ENCODE results near the gene ANKFN1.

ANKFN1 gene

GRCh38 chr17:56165072-56165641, 11.9 kb downstream of the ANKFN1 start:
- Histone ChIP-seq H3K9me3 (ENCODE audit: control insufficient read depth, low read length) (no peaks in the 10 kb centered on the region), H3K27ac (ENCODE audit: insufficient read depth, low read depth, low read length, poor library complexity, severe bottlenecking) (no peak overlapping the region), H3K36me3 (ENCODE audit: control insufficient read depth, insufficient read depth, low read length) (no peaks in the 10 kb centered on the region), H3K4me1 (ENCODE audit: control insufficient read depth, insufficient read depth, low read length) (peaks cover 5% of the 10 kb centered on the region), H3K4me3 (ENCODE audit: insufficient read depth, low read depth, low read length) (no peak overlapping the region), H3K27me3 (ENCODE audit: control insufficient read depth, insufficient read depth, low read length, poor library complexity, severe bottlenecking) (no peaks in the 10 kb centered on the region)
- WGBS, 2 experiments: 92 to 93% methylated on average over 8 of the region's 8 CpGs

GRCh38 chr17:56167491-56167890, 14.2 kb downstream of the ANKFN1 start:
- H3K4me1 ChIP-seq (ENCODE audit: control insufficient read depth, insufficient read depth, low read length): peaks cover 3% of the 10 kb centered on the region
- H3K4me3 ChIP-seq (ENCODE audit: insufficient read depth, low read depth, low read length): no peak overlapping the region
- 74 to 77% methylated on average over 2 of the region's 2 CpGs for WGBS, 2 experiments
- H3K27me3 ChIP-seq (ENCODE audit: control insufficient read depth, insufficient read depth, low read length, poor library complexity, severe bottlenecking): no peaks in the 10 kb centered on the region
- H3K27ac ChIP-seq (ENCODE audit: insufficient read depth, low read depth, low read length, poor library complexity, severe bottlenecking): no peak overlapping the region
- no peaks in the 10 kb centered on the region for H3K9me3 ChIP-seq (ENCODE audit: control insufficient read depth, low read length)
- no peaks in the 10 kb centered on the region for H3K36me3 ChIP-seq (ENCODE audit: control insufficient read depth, insufficient read depth, low read length)

- WGBS, 2 experiments: 86 to 89% methylated on average over 3 of the region's 3 CpGs
- H3K36me3 ChIP-seq (ENCODE audit: control insufficient read depth, insufficient read depth, low read length): no peaks in the 10 kb centered on the region
Observed at GRCh38 chr17:56169621-56170020, 16.3 kb downstream of the ANKFN1 start.

GRCh38 chr17:56171186-56171959, 18.1 kb downstream of the ANKFN1 start:
- Histone ChIP-seq H3K4me1 (ENCODE audit: control insufficient read depth, insufficient read depth, low read length) (peaks cover 18% of the 10 kb centered on the region), H3K4me3 (ENCODE audit: insufficient read depth, low read depth, low read length) (no peak overlapping the region), H3K36me3 (ENCODE audit: control insufficient read depth, insufficient read depth, low read length) (no peaks in the 10 kb centered on the region), H3K27ac (ENCODE audit: insufficient read depth, low read depth, low read length, poor library complexity, severe bottlenecking) (no peak overlapping the region), H3K27me3 (ENCODE audit: control insufficient read depth, insufficient read depth, low read length, poor library complexity, severe bottlenecking) (no peaks in the 10 kb centered on the region), H3K9me3 (ENCODE audit: control insufficient read depth, low read length) (no peaks in the 10 kb centered on the region)
- WGBS, 2 experiments: 79 to 87% methylated on average over 4 of the region's 4 CpGs

More at GRCh38 chr17:56169621-56170020, 16.3 kb downstream of the ANKFN1 start:
- H3K27me3 ChIP-seq (ENCODE audit: control insufficient read depth, insufficient read depth, low read length, poor library complexity, severe bottlenecking): no peaks in the 10 kb centered on the region
- no peak overlapping the region for H3K4me3 ChIP-seq (ENCODE audit: insufficient read depth, low read depth, low read length)
- peaks cover 17% of the 10 kb centered on the region for H3K4me1 ChIP-seq (ENCODE audit: control insufficient read depth, insufficient read depth, low read length)
- H3K9me3 ChIP-seq (ENCODE audit: control insufficient read depth, low read length): no peaks in the 10 kb centered on the region
- H3K27ac ChIP-seq (ENCODE audit: insufficient read depth, low read depth, low read length, poor library complexity, severe bottlenecking): no peak overlapping the region

- Histone ChIP-seq H3K36me3 (ENCODE audit: control insufficient read depth, insufficient read depth, low read length) (no peaks in the 10 kb centered on the region), H3K9me3 (ENCODE audit: control insufficient read depth, low read length) (no peaks in the 10 kb centered on the region), H3K27ac (ENCODE audit: insufficient read depth, low read depth, low read length, poor library complexity, severe bottlenecking) (no peak overlapping the region), H3K4me3 (ENCODE audit: insufficient read depth, low read depth, low read length) (no peak overlapping the region), H3K4me1 (ENCODE audit: control insufficient read depth, insufficient read depth, low read length) (peaks cover 18% of the 10 kb centered on the region), H3K27me3 (ENCODE audit: control insufficient read depth, insufficient read depth, low read length, poor library complexity, severe bottlenecking) (no peaks in the 10 kb centered on the region)
- WGBS, 2 experiments: 75 to 79% methylated on average over 5 of the region's 5 CpGs
Observed at GRCh38 chr17:56172517-56172982, 19.3 kb downstream of the ANKFN1 start.

- Histone ChIP-seq H3K36me3 (ENCODE audit: control insufficient read depth, insufficient read depth, low read length) (no peaks in the 10 kb centered on the region), H3K4me1 (ENCODE audit: control insufficient read depth, insufficient read depth, low read length) (peaks cover 18% of the 10 kb centered on the region), H3K9me3 (ENCODE audit: control insufficient read depth, low read length) (no peaks in the 10 kb centered on the region), H3K4me3 (ENCODE audit: insufficient read depth, low read depth, low read length) (no peak overlapping the region), H3K27ac (ENCODE audit: insufficient read depth, low read depth, low read length, poor library complexity, severe bottlenecking) (no peak overlapping the region), H3K27me3 (ENCODE audit: control insufficient read depth, insufficient read depth, low read length, poor library complexity, severe bottlenecking) (no peaks in the 10 kb centered on the region)
- 83 to 90% methylated on average over 1 of the region's 1 CpG for WGBS, 2 experiments
Observed at GRCh38 chr17:56173026-56173425, 19.8 kb downstream of the ANKFN1 start.

GRCh38 chr17:56173958-56174835, 20.9 kb downstream of the ANKFN1 start:
- no peaks in the 10 kb centered on the region for H3K27me3 ChIP-seq (ENCODE audit: control insufficient read depth, insufficient read depth, low read length, poor library complexity, severe bottlenecking)
- 29 to 38% methylated on average over 3 of the region's 3 CpGs for WGBS, 2 experiments
- peaks cover 18% of the 10 kb centered on the region for H3K4me1 ChIP-seq (ENCODE audit: control insufficient read depth, insufficient read depth, low read length)
- no peaks in the 10 kb centered on the region for H3K36me3 ChIP-seq (ENCODE audit: control insufficient read depth, insufficient read depth, low read length)
- no peak overlapping the region for H3K27ac ChIP-seq (ENCODE audit: insufficient read depth, low read depth, low read length, poor library complexity, severe bottlenecking)
- no peaks in the 10 kb centered on the region for H3K9me3 ChIP-seq (ENCODE audit: control insufficient read depth, low read length)
- no peak overlapping the region for H3K4me3 ChIP-seq (ENCODE audit: insufficient read depth, low read depth, low read length)

- no peak overlapping the region for H3K27ac ChIP-seq (ENCODE audit: insufficient read depth, low read depth, low read length, poor library complexity, severe bottlenecking)
- H3K4me1 ChIP-seq (ENCODE audit: control insufficient read depth, insufficient read depth, low read length): peaks cover 18% of the 10 kb centered on the region
- H3K9me3 ChIP-seq (ENCODE audit: control insufficient read depth, low read length): no peaks in the 10 kb centered on the region
- H3K36me3 ChIP-seq (ENCODE audit: control insufficient read depth, insufficient read depth, low read length): no peaks in the 10 kb centered on the region
- 73 to 90% methylated on average over 1 to 2 of the region's 2 CpGs for WGBS, 2 experiments
- no peaks in the 10 kb centered on the region for H3K27me3 ChIP-seq (ENCODE audit: control insufficient read depth, insufficient read depth, low read length, poor library complexity, severe bottlenecking)
- no peak overlapping the region for H3K4me3 ChIP-seq (ENCODE audit: insufficient read depth, low read depth, low read length)
Observed at GRCh38 chr17:56175299-56175955, 22.2 kb downstream of the ANKFN1 start.

GRCh38 chr17:56176091-56176490, 22.8 kb downstream of the ANKFN1 start:
- peaks cover 18% of the 10 kb centered on the region for H3K4me1 ChIP-seq (ENCODE audit: control insufficient read depth, insufficient read depth, low read length)
- H3K27ac ChIP-seq (ENCODE audit: insufficient read depth, low read depth, low read length, poor library complexity, severe bottlenecking): no peak overlapping the region
- H3K4me3 ChIP-seq (ENCODE audit: insufficient read depth, low read depth, low read length): no peak overlapping the region
- 67 to 68% methylated on average over 4 of the region's 4 CpGs for WGBS, 2 experiments
- H3K36me3 ChIP-seq (ENCODE audit: control insufficient read depth, insufficient read depth, low read length): no peaks in the 10 kb centered on the region
- H3K27me3 ChIP-seq (ENCODE audit: control insufficient read depth, insufficient read depth, low read length, poor library complexity, severe bottlenecking): no peaks in the 10 kb centered on the region
- H3K9me3 ChIP-seq (ENCODE audit: control insufficient read depth, low read length): no peaks in the 10 kb centered on the region

All from ectodermal cell (in vitro differentiated cells).